ENCODE data around the gene SPNS1. TPM values are rescaled to one million over a fixed set of nuclear protein-coding genes. Genes with fewer than 3 reads are reported as not detected.

SPNS1 gene
- total RNA-seq, 1 experiment from 2014 or later: 38.6 TPM

- Histone ChIP-seq H2AK5ac (ENCODE audit: insufficient read length, low read length) (no peak overlapping the region), H3K9me3 (ENCODE audit: control insufficient read depth, low read depth, low read length) (no peaks in the 10 kb centered on the region), H2BK120ac (ENCODE audit: low read depth, low read length, poor library complexity, severe bottlenecking) (no peak overlapping the region), H2BK5ac (ENCODE audit: insufficient read length, low read length) (no peak overlapping the region), H3K4ac (ENCODE audit: low read depth, low read length) (no peak overlapping the region), H3K9ac (ENCODE audit: extremely low read depth, insufficient read length, low read length) (no peak overlapping the region), H4K8ac (replicated peaks; ENCODE audit: insufficient read length, low read depth, low read length) (no peak overlapping the region), H3K23me2 (ENCODE audit: insufficient read length, low read depth, low read length, poor library complexity, severe bottlenecking) (peaks cover 8% of the 10 kb centered on the region), H4K20me1 (ENCODE audit: control insufficient read depth, insufficient read depth, insufficient read length) (no peaks in the 10 kb centered on the region), H4K5ac (ENCODE audit: insufficient read length, low read depth, low read length) (no peak overlapping the region), H3K79me2 (ENCODE audit: insufficient read depth, low read length) (peaks cover 5% of the 10 kb centered on the region; the same call in 1 of the 2 replicates), H3K18ac (ENCODE audit: insufficient read length, low read depth, low read length) (no peak overlapping the region), H3K79me1 (ENCODE audit: insufficient read depth, low read depth, low read length, poor library complexity, severe bottlenecking) (no peaks in the 10 kb centered on the region), H3K27me3 (ENCODE audit: insufficient read depth, low read length) (no peaks in the 10 kb centered on the region), H3K56ac (ENCODE audit: insufficient read length, low read depth, low read length) (no peak overlapping the region), H4K91ac (ENCODE audit: insufficient read length, low read depth, low read length) (no peak overlapping the region), H2BK15ac (ENCODE audit: low read depth, low read length) (no peak overlapping the region), H3T11ph (ENCODE audit: low read length) (no peak overlapping the region), H2BK12ac (ENCODE audit: insufficient read length, low read depth, low read length) (no peak overlapping the region), H3K14ac (ENCODE audit: insufficient read depth, low read length) (no peak overlapping the region), H3K23ac (ENCODE audit: insufficient read length, low read depth, low read length) (no peak overlapping the region), H3K4me2 (ENCODE audit: insufficient read depth, insufficient read length, low read length) (no peak overlapping the region), H3K27ac (ENCODE audit: insufficient read length, low read depth, low read length) (no peak overlapping the region), H2BK20ac (ENCODE audit: low read depth, low read length, poor library complexity, severe bottlenecking) (no peak overlapping the region), H2AFZ (ENCODE audit: low read length) (no peak overlapping the region), H3K4me1 (ENCODE audit: insufficient read depth, low read length) (no peaks in the 10 kb centered on the region; the same call in 1 of the 2 replicates)
- Mint-ChIP-seq H3K36me3 (ENCODE audit: insufficient read depth in 1 of 3, low read depth in 3 of 3) (peaks cover 4 to 5% (median 4%) of the 10 kb centered on the region in 3 experiments; a peak in 5 of 7 replicates), H3K4me1 (peaks cover 9% of the 10 kb centered on the region in 2 experiments), H3K9me3 (no peaks in the 10 kb centered on the region; a peak in 2 of 5 replicates), H3K4me3 (no peak overlapping the region), H3K27ac (no peak overlapping the region), H3K27me3 (ENCODE audit: low read depth) (peaks cover 7% of the 10 kb centered on the region)
- no CpG with 5 or more reads among the region's 4 CpGs for WGBS (ENCODE audit: extremely low coverage, insufficient read length, low lambda C conversion rate)
- DNase-seq: no peak
- no peak for TF ChIP-seq CTCF (conservative IDR thresholded peaks at IDR 0.05)
These were observed 27.9 kb upstream of the SPNS1 start for GRCh38 chr16:28946681-28947080.
